DND-41 (cell line): Measurements from ENCODE around the gene KRT80.

Experiments used
- ATAC-seq: fragments of 200-7000 bp; cut with Tn5 transposase; 3 replicates; pipeline ENCODE4 v1.9.1; 2021; ENCODE audit warnings: low read depth; ENCODE audit not compliant: insufficient read depth
- DNase-seq: peaks from one replicate; pipeline ENCODE4 v3.0.0-alpha.2; 2020
- H2AFZ ChIP-seq: 2 replicates; pipeline ENCODE4 v1.6.0; 2012; ENCODE audit warnings: low read depth, low read length
- H3K27ac ChIP-seq: 2 replicates; pipeline ENCODE4 v1.5.1; 2012; ENCODE audit warnings: low read length, inconsistent platforms
- H3K27me3 ChIP-seq: fragments of 200-600 bp; sonication (generic); 2 replicates; pipeline ENCODE4 v1.6.0; 2012; ENCODE audit warnings: low read length, mild to moderate bottlenecking, inconsistent platforms; ENCODE audit not compliant: insufficient read depth, poor library complexity
- H3K36me3 ChIP-seq: 2 replicates; pipeline ENCODE4 v1.5.1; 2012; ENCODE audit warnings: low read length, inconsistent platforms; ENCODE audit not compliant: insufficient read depth
- H3K4me1 ChIP-seq: 2 replicates; pipeline ENCODE4 v1.5.1; 2012; ENCODE audit warnings: mild to moderate bottlenecking, low read length; ENCODE audit not compliant: insufficient read depth
- H3K4me2 ChIP-seq: 2 replicates; pipeline ENCODE4 v1.6.0; 2012; ENCODE audit warnings: mild to moderate bottlenecking, moderate library complexity, low read length, inconsistent platforms; ENCODE audit not compliant: insufficient read depth
- H3K4me3 ChIP-seq, 2 experiments: fragments of 200-600 bp in 1 of 2; shearing (Covaris generic) in 1 of 2; 2 replicates each; pipeline ENCODE4 v1.5.1; 2012 to 2016; ENCODE audit warnings: inconsistent platforms in 2 of 2, low read length in 2 of 2, mild to moderate bottlenecking in 2 of 2, low read depth in 1 of 2, moderate library complexity in 1 of 2
- H3K79me2 ChIP-seq: 2 replicates; pipeline ENCODE4 v1.6.0; 2012; ENCODE audit warnings: low read length, inconsistent platforms; ENCODE audit not compliant: insufficient read depth
- H3K9ac ChIP-seq: 2 replicates; pipeline ENCODE4 v1.6.0; 2012; ENCODE audit warnings: low read depth, mild to moderate bottlenecking, inconsistent platforms, low read length, moderate library complexity
- H3K9me3 ChIP-seq: 2 replicates; pipeline ENCODE4 v1.5.1; 2012; ENCODE audit warnings: low read length, moderate library complexity, mild to moderate bottlenecking, inconsistent platforms; ENCODE audit not compliant: insufficient read depth, severe bottlenecking
- H4K20me1 ChIP-seq: 2 replicates; pipeline ENCODE4 v1.6.0; 2012; ENCODE audit warnings: low read length; ENCODE audit not compliant: insufficient read depth
- CTCF ChIP-seq: IDR thresholded peaks from 2 replicates; pipeline ENCODE4 v1.5.1; 2012; ENCODE audit warnings: borderline replicate concordance, low read length, moderate library complexity, mild to moderate bottlenecking; ENCODE audit not compliant: poor library complexity, severe bottlenecking; ENCODE audit errors: extremely low read depth
- EZH2 ChIP-seq: IDR thresholded peaks from 3 replicates; pipeline ENCODE4 v1.6.1; 2012; ENCODE audit warnings: borderline replicate concordance, low read depth, mild to moderate bottlenecking, moderate library complexity, low read length, inconsistent platforms; ENCODE audit not compliant: severe bottlenecking

The KRT80 gene

GRCh38 chr12:52125476-52125900 is 66.3 kb downstream of the KRT80 start:
- Histone ChIP-seq H3K36me3 (no peaks in the 10 kb centered on the region), H3K27ac (no peak overlapping the region), H4K20me1 (no peaks in the 10 kb centered on the region), H3K9me3 (no peaks in the 10 kb centered on the region), H2AFZ (no peak overlapping the region), H3K4me3 (no peak overlapping the region), H3K4me1 (no peaks in the 10 kb centered on the region), H3K4me2 (no peak overlapping the region), H3K9ac (no peak overlapping the region), H3K27me3 (no peaks in the 10 kb centered on the region), H3K79me2 (no peaks in the 10 kb centered on the region)
- TF ChIP-seq CTCF (no peak), EZH2 (no peak)
- DNase-seq, result no peak
- ATAC-seq, result no peak

- no peak overlapping the region for H2AFZ ChIP-seq
- no peak for TF ChIP-seq EZH2
- no peak for TF ChIP-seq CTCF
- ATAC-seq, result no peak
- no peaks in the 10 kb centered on the region for H3K79me2 ChIP-seq
- no peaks in the 10 kb centered on the region for H3K27me3 ChIP-seq
- no peaks in the 10 kb centered on the region for H4K20me1 ChIP-seq
- no peaks in the 10 kb centered on the region for H3K4me1 ChIP-seq
- H3K9ac ChIP-seq, result no peak overlapping the region
- H3K4me3 ChIP-seq, result no peak overlapping the region
- no peak overlapping the region for H3K4me2 ChIP-seq
- H3K36me3 ChIP-seq, result no peaks in the 10 kb centered on the region
- no peak for DNase-seq
- H3K9me3 ChIP-seq, result no peaks in the 10 kb centered on the region
- H3K27ac ChIP-seq, result no peak overlapping the region
Observed at GRCh38 chr12:52123487-52124186, 68.2 kb downstream of the KRT80 start.

GRCh38 chr12:52122904-52123303 is 68.9 kb downstream of the KRT80 start:
- DNase-seq (no peak), ATAC-seq (no peak)
- Histone ChIP-seq H3K9ac (no peak overlapping the region), H3K9me3 (no peaks in the 10 kb centered on the region), H3K4me3 (no peak overlapping the region), H3K4me1 (no peaks in the 10 kb centered on the region), H3K4me2 (no peak overlapping the region), H3K27me3 (no peaks in the 10 kb centered on the region), H3K79me2 (no peaks in the 10 kb centered on the region), H4K20me1 (no peaks in the 10 kb centered on the region), H3K36me3 (no peaks in the 10 kb centered on the region), H2AFZ (no peak overlapping the region), H3K27ac (no peak overlapping the region)
- no peak for TF ChIP-seq EZH2
- TF ChIP-seq CTCF, result no peak

GRCh38 chr12:52122540-52122871 is 69.3 kb downstream of the KRT80 start:
- Histone ChIP-seq H3K27me3 (peaks cover 3% of the 10 kb centered on the region), H3K4me3 (no peak overlapping the region), H3K4me1 (no peaks in the 10 kb centered on the region), H3K9ac (no peak overlapping the region), H4K20me1 (no peaks in the 10 kb centered on the region), H2AFZ (no peak overlapping the region), H3K79me2 (no peaks in the 10 kb centered on the region), H3K9me3 (no peaks in the 10 kb centered on the region), H3K4me2 (no peak overlapping the region), H3K36me3 (no peaks in the 10 kb centered on the region), H3K27ac (no peak overlapping the region)
- DNase-seq (no peak), ATAC-seq (no peak)
- no peak for TF ChIP-seq EZH2
- no peak for TF ChIP-seq CTCF
